ENCODE measurements around the gene SLC35A5.

DNA sequence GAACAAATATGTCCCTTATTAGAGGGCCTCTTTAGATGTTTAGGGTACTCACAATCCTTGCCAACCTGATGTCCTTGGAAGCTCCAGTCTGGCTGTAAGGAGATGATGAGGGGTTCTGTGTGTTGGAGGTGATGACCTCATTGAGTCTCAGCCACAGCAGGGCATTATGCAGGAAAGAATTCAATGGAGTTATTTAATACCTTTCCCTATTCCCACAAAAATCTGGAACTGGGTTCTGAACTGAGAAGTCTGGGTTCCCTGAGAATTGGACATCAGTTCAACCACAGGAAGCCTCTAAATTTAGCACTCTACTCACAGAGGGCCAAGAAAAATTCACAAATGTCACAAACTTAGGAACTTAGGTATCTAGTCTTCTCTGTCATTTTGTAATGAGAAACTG is 36.9 kb downstream of the SLC35A5 start:
- no peak for TF ChIP-seq PAX5 (IDR thresholded peaks at IDR 0.05; ENCODE audit: insufficient read depth, low read length, severe bottlenecking)
- TF ChIP-seq POLR2AphosphoS5 (IDR thresholded peaks at IDR 0.05; ENCODE audit: low read depth, low read length) = no peak
- no peak for TF ChIP-seq POLR2A (IDR thresholded peaks at IDR 0.05; ENCODE audit: low read depth, low read length)
- no peak for TF ChIP-seq TAF1 (IDR thresholded peaks at IDR 0.05; ENCODE audit: low read depth, low read length)
- no peak for TF ChIP-seq SPI1 (IDR thresholded peaks at IDR 0.05; ENCODE audit: low read depth, low read length)
- TF ChIP-seq POU2F2 (IDR thresholded peaks at IDR 0.05; ENCODE audit: low read depth, low read length) = no peak
